SIG-M5 treated with dmso at 0.1 percent for 504 hours (cell line): ENCODE data around the gene MUSK.

Experiments
- DNase-seq: peaks from one replicate; lab custom pipeline; 2025; ENCODE audit not compliant: unreplicated experiment; lab: John Stamatoyannopoulos, UW

The MUSK gene

GRCh38 chr9:110847671-110848070, 179.1 kb downstream of the MUSK start:
- no peak for DNase-seq

- no peak for DNase-seq
Observed at GRCh38 chr9:110850401-110851135, 182.0 kb downstream of the MUSK start.
